DMS 273 (cell line): ENCODE results near the gene UBE2L6.
"Not testable (repeated sequence)": the region's sequence is repeated elsewhere in the genome, so short reads cannot be mapped to it uniquely, and the experiment has no call there.

Source experiments
- DNase-seq: peaks from one replicate; lab custom pipeline; 2025; ENCODE audit not compliant: unreplicated experiment; lab: John Stamatoyannopoulos, UW

UBE2L6 gene

GRCh38 chr11:57566905-57567514, 462 bp downstream of the UBE2L6 start:
- DNase-seq, result no peak

- DNase-seq, result no peak
Observed at GRCh38 chr11:57566005-57566904, 1.2 kb downstream of the UBE2L6 start.

GRCh38 chr11:57562596-57562995, 4.9 kb downstream of the UBE2L6 start:
- DNase-seq, result peak; percentile 16

GRCh38 chr11:57560146-57560545, 7.3 kb downstream of the UBE2L6 start:
- no peak for DNase-seq

- no peak for DNase-seq
Observed at GRCh38 chr11:57556041-57556440, 11.4 kb downstream of the UBE2L6 start.

GRCh38 chr11:57555393-57555792, 12.1 kb downstream of the UBE2L6 start:
- DNase-seq, result no peak

- DNase-seq, result no peak
Observed at GRCh38 chr11:57552479-57552878, 15.0 kb downstream of the UBE2L6 start.

GRCh38 chr11:57551941-57552340, 15.5 kb downstream of the UBE2L6 start:
- DNase-seq, result no peak

GRCh38 chr11:57549983-57550382, 17.5 kb downstream of the UBE2L6 start:
- no peak for DNase-seq

GRCh38 chr11:57547854-57548377, 19.6 kb downstream of the UBE2L6 start:
- no peak for DNase-seq

GRCh38 chr11:57546869-57547475, 20.5 kb downstream of the UBE2L6 start:
- DNase-seq, result peak; percentile 24

- no peak for DNase-seq
Observed at GRCh38 chr11:57546451-57546850, 21.0 kb downstream of the UBE2L6 start.

GRCh38 chr11:57545883-57546282, 21.6 kb downstream of the UBE2L6 start:
- no peak for DNase-seq

- DNase-seq, result no peak
Observed at GRCh38 chr11:57544566-57544965, 22.9 kb downstream of the UBE2L6 start.

- no peak for DNase-seq
Observed at GRCh38 chr11:57543593-57543992, 23.9 kb downstream of the UBE2L6 start.

- DNase-seq, result no peak
Observed at GRCh38 chr11:57542582-57542981, 24.9 kb downstream of the UBE2L6 start.

- no peak for DNase-seq
Observed at GRCh38 chr11:57541169-57541568, 26.3 kb downstream of the UBE2L6 start.

GRCh38 chr11:57539342-57539741, 28.1 kb downstream of the UBE2L6 start:
- DNase-seq, result no peak

GRCh38 chr11:57536947-57537619, 30.4 kb downstream of the UBE2L6 start, which contains the start of gene SMTNL1:
SMTNL1 (plus strand) TSS chr11:57537595; CDS start chr11:57542643, 5,048 bp downstream.
- DNase-seq, result no peak

GRCh38 chr11:57534449-57534848, 33.0 kb downstream of the UBE2L6 start:
- DNase-seq, result not testable (repeated sequence)
